K562 (cell line): Measurements from ENCODE around the gene TNPO2. TPM values are rescaled to one million over a fixed set of nuclear protein-coding genes. Genes with fewer than 3 reads are reported as not detected.

Experiments used
- ATAC-seq: fragments of 200-7000 bp; cut with Tn5 transposase; 3 replicates; pipeline ENCODE4 v1.9.1; 2020; ENCODE audit warnings: moderate library complexity
- BruUV-seq: library from RNA; stranded (reverse); fragments of 400-500 nt; replicated peaks from 2 replicates; lab custom pipeline; 2021; lab: Mats Ljungman, UMichigan
- CTCF ChIA-PET: fragments of 300-600 bp; formaldehyde crosslinking; extraction: SDS; loops from one replicate; lab custom pipeline; 2021; ENCODE audit warnings: low intra/inter-chr PET ratio; lab: Yijun Ruan, JAX
- POLR2A ChIA-PET: fragments of 300-600, 350-650 bp; sonication (Branson Sonifier 250); formaldehyde crosslinking; extraction: SDS; loops from one replicate; lab custom pipeline; 2021; ENCODE audit warnings: antibody characterized with exemption, inconsistent platforms; lab: Yijun Ruan, JAX
- DNase-seq, 4 experiments: peaks; one replicate each; pipeline versions ENCODE4 v3.0.0 to v3.0.0-alpha.2; 2011 to 2018; ENCODE audit warnings: low spot score in 3 of 4, mixed read lengths in 3 of 4; ENCODE audit errors: extremely low read depth in 1 of 4
- FAIRE-seq: peaks from 2 replicates; lab custom pipeline; 2011; peaks lifted over from hg19 to GRCh38; lab: Jason Lieb, UNC
- H2AFZ ChIP-seq: 2 replicates; pipeline ENCODE4 v1.6.0; 2011; ENCODE audit warnings: low read depth, low read length, control low read depth, inconsistent platforms
- H3K27ac ChIP-seq: fragments of 200-600 bp; 3 replicates; pipeline ENCODE4 v1.8.0; 2011; ENCODE audit warnings: low read depth, mild to moderate bottlenecking, control low read depth, inconsistent platforms, low read length, moderate library complexity, mixed read lengths; ENCODE audit errors: extremely low read depth
- H3K27me3 ChIP-seq, 2 experiments: fragments of 300-600 bp in 1 of 2; 2 replicates in 1 of 2; 3 replicates in 1 of 2; pipeline versions ENCODE4 v1.6.0 to v1.8.0; 2011; ENCODE audit warnings: inconsistent platforms in 2 of 2, low read length in 2 of 2, mild to moderate bottlenecking in 1 of 2, mixed read lengths in 1 of 2, moderate library complexity in 1 of 2; ENCODE audit not compliant: control insufficient read depth in 2 of 2, insufficient read depth in 2 of 2
- H3K36me3 ChIP-seq: fragments of 300-600 bp; 3 replicates; pipeline ENCODE4 v1.8.0; 2011; ENCODE audit warnings: mild to moderate bottlenecking, low read length, inconsistent platforms; ENCODE audit not compliant: control insufficient read depth, insufficient read depth
- H3K4me1 ChIP-seq, 2 experiments: fragments of 200-600 bp in 1 of 2; replicated peaks in 1 of 2; 2 replicates in 1 of 2; 3 replicates in 1 of 2; pipeline versions ENCODE4 v1.5.1 to v1.8.0; 2011; ENCODE audit warnings: inconsistent platforms in 2 of 2, low read length in 2 of 2, mild to moderate bottlenecking in 1 of 2, mixed read lengths in 1 of 2, moderate library complexity in 1 of 2; ENCODE audit not compliant: control insufficient read depth in 2 of 2, insufficient read depth in 2 of 2
- H3K4me2 ChIP-seq: 2 replicates; pipeline ENCODE4 v1.6.1; 2011; ENCODE audit warnings: low read length, control low read depth, inconsistent platforms, mixed read lengths; ENCODE audit not compliant: insufficient read depth
- H3K4me3 ChIP-seq: fragments of 200-600 bp; sonication (generic), shearing (Covaris generic); 2 replicates; pipeline ENCODE4 v1.5.1; 2016; ENCODE audit warnings: control low read depth, inconsistent platforms
- H3K79me2 ChIP-seq: fragments of 200-600 bp; 3 replicates; pipeline ENCODE4 v1.8.0; 2011; ENCODE audit warnings: low read length, inconsistent platforms; ENCODE audit not compliant: control insufficient read depth, insufficient read depth
- H3K9ac ChIP-seq, 2 experiments: 2 replicates each; pipeline versions ENCODE4 v1.6.0 to v1.6.1; 2011; ENCODE audit warnings: low read depth in 2 of 2, low read length in 2 of 2, control low read depth in 1 of 2, inconsistent platforms in 1 of 2, mild to moderate bottlenecking in 1 of 2, mixed read lengths in 1 of 2; ENCODE audit not compliant: insufficient read depth in 1 of 2
- H3K9me1 ChIP-seq: one replicate; pipeline ENCODE4 v1.6.0; 2011; ENCODE audit warnings: inconsistent platforms, mild to moderate bottlenecking, low read length, moderate library complexity; ENCODE audit not compliant: control insufficient read depth, insufficient read depth
- H3K9me3 ChIP-seq: replicated peaks from 2 replicates; pipeline ENCODE4 v1.5.1; 2011; ENCODE audit warnings: low read depth, low read length, inconsistent platforms; ENCODE audit not compliant: control insufficient read depth, insufficient read depth
- H4K20me1 ChIP-seq: replicated peaks from 2 replicates; pipeline ENCODE4 v1.6.1; 2011; ENCODE audit warnings: low read length, inconsistent platforms, mixed read lengths; ENCODE audit not compliant: control insufficient read depth, insufficient read depth
- MCM2 ChIP-seq: fragments of 450-650 bp; IDR thresholded peaks from 2 replicates; pipeline ENCODE4 v1.6.1; 2017; ENCODE audit warnings: low read depth, mild to moderate bottlenecking
- NCOA1 ChIP-seq: fragments of 450-650 bp; IDR thresholded peaks from 2 replicates; pipeline ENCODE4 v1.6.1; 2016; ENCODE audit warnings: low read depth
- NUFIP1 ChIP-seq: fragments of 450-650 bp; IDR thresholded peaks from 2 replicates; pipeline ENCODE4 v1.6.1; 2018; ENCODE audit not compliant: partially characterized antibody
- POLR2AphosphoS5 ChIP-seq: IDR thresholded peaks from 2 replicates; pipeline ENCODE4 v1.6.1; 2011; ENCODE audit warnings: mild to moderate bottlenecking, low read depth, low read length, moderate library complexity; ENCODE audit not compliant: control insufficient read depth, insufficient read depth
- TCF7 ChIP-seq: sonication (generic); IDR thresholded peaks from 2 replicates; pipeline ENCODE4 v1.6.1; 2016; ENCODE audit warnings: antibody characterized with exemption, borderline replicate concordance
- ZFX ChIP-seq: sonication (generic); formaldehyde crosslinking; IDR thresholded peaks from 2 replicates; pipeline ENCODE4 v1.8.0; 2022; ENCODE audit warnings: mild to moderate bottlenecking, missing genetic modification reagents, moderate library complexity
- ZNF445 ChIP-seq: fragments of 250-450 bp; sonication (Bioruptor Pico); IDR thresholded peaks from 2 replicates; pipeline ENCODE4 v1.4.0; 2020; ENCODE audit warnings: low read depth, mild to moderate bottlenecking, moderate library complexity
- ZNF695 ChIP-seq: fragments of 450-650 bp; formaldehyde crosslinking; IDR thresholded peaks from 2 replicates; pipeline ENCODE4 v1.4.0; 2020; ENCODE audit warnings: mild to moderate bottlenecking, moderate library complexity
- WGBS: fragments of 100-300 bp; shearing (Covaris generic); methylation state at CpG from one replicate; pipeline ENCODE4 v1.1.6; 2016; ENCODE audit warnings: low coverage, mixed read lengths; ENCODE audit not compliant: insufficient coverage; ENCODE audit errors: missing lambda C conversion rate; 5-methylcytosine and 5-hydroxymethylcytosine counted together
- in situ Hi-C: fragments of 300-500 bp; cut with MboI; formaldehyde crosslinking; loops from 4 replicates; pipeline ENCODE4 v1.15.0; 2018; ENCODE audit warnings: inconsistent platforms, mixed read lengths
- intact Hi-C: fragments of 100-400 bp; cut with micrococcal nuclease; formaldehyde crosslinking; loops from 2 replicates; pipeline ENCODE4 v1.14.2; 2022
- polyA plus RNA-seq, 8 experiments: library from polyadenylated mRNA; depleted of rRNA in 4 of 8; stranded (reverse) in 5 of 8; unstranded in 3 of 8; fragments of >200 nt; fragmentation: Nextera tagmentation in 2 of 8; fragmentation: Illumina TruSeq in 1 of 8; extraction: Ambion mirVana in 2 of 8; extraction: Trizol in 1 of 8; gene quantifications; 2 replicates each; pipeline versions ENCODE4 v1.2.1 to v1.2.3, GENCODE V29; 2011 to 2014; ENCODE audit warnings: inconsistent platforms in 1 of 8, missing spikeins in 1 of 8
- total RNA-seq, 7 experiments: library from RNA; depleted of rRNA in 6 of 7; stranded (reverse); fragments of >200 nt in 6 of 7; fragmentation: Illumina TruSeq in 2 of 7; extraction: Trizol in 2 of 7; gene quantifications; 2 replicates each; pipeline versions ENCODE4 v1.2.1 to v1.2.3, GENCODE V29; 2011 to 2021; ENCODE audit warnings: low replicate concordance in 1 of 7

The TNPO2 gene
- total and polyA plus RNA-seq, 9 of the 15 experiments (the other 6 are each of a cell fraction or from before 2014, with no cell fraction given) = 6.0 to 126 (median 53.8) TPM

GRCh38 chr19:12750851-12751250 is 27.1 kb upstream of the TNPO2 start:
- FAIRE-seq = peak; percentile 40
- H2AFZ ChIP-seq = no peak overlapping the region
- H4K20me1 ChIP-seq = no peaks in the 10 kb centered on the region
- CTCF ChIA-PET = interaction anchor here (0.6 kb wide), 1 partner anchor 93 kb away, joined by 3 read pairs; no protein-coding TSS in a partner anchor
- peaks cover 0 to 26% of the 10 kb centered on the region in 2 experiments; a peak in 3 of 5 replicates for H3K4me1 ChIP-seq
- no peak overlapping the region; a peak in 1 of 4 replicates for H3K9ac ChIP-seq
- no TSS peak for BruUV-seq
- WGBS = 7% methylated on average over 9 of the region's 9 CpGs
- no peak overlapping the region for H3K4me2 ChIP-seq
- no peaks in the 10 kb centered on the region for H3K79me2 ChIP-seq
- POLR2A ChIA-PET = interaction anchor here (1.0 to 1.9 kb wide), 2 partner anchors 15 to 42 kb away, joined by 4 to 5 read pairs; no protein-coding TSS in a partner anchor
- peaks cover 22% of the 10 kb centered on the region; the same call in 2 of the 3 replicates for H3K36me3 ChIP-seq
- no peak overlapping the region for H3K27ac ChIP-seq
- TF ChIP-seq POLR2AphosphoS5 = no peak
- no peak for TF ChIP-seq ZNF445 (CRISPR knock-in tag)
- no peak for TF ChIP-seq ZFX (CRISPR knock-in tag)
- TF ChIP-seq MCM2 = no peak
- TF ChIP-seq NCOA1 = no peak
- no peak for TF ChIP-seq TCF7
- no peak for TF ChIP-seq ZNF695
- TF ChIP-seq NUFIP1 = no peak
- no peak overlapping the region for H3K4me3 ChIP-seq
- no peak for ATAC-seq
- no peak for DNase-seq
- H3K27me3 ChIP-seq = peaks cover 20 to 36% of the 10 kb centered on the region in 2 experiments; a peak in 3 of 5 replicates
- intact Hi-C loops = no loop called here
- peaks cover 9% of the 10 kb centered on the region for H3K9me3 ChIP-seq
- H3K9me1 ChIP-seq = no peaks in the 10 kb centered on the region
- in situ Hi-C loops = no loop called here
